Medulla oblongata (tissue), 1 donor: ENCODE measurements around the gene GRIA4.
"Not testable (repeated sequence)": the region's sequence is repeated elsewhere in the genome, so short reads cannot be mapped to it uniquely, and the experiment has no call there.

Experiments used
- DNase-seq: peaks from one replicate; pipeline ENCODE4 v3.0.0-alpha.2; 2015; ENCODE audit errors: extremely low spot score

Gene GRIA4

GRCh38 chr11:105719073-105719822 lies 109.4 kb downstream of the GRIA4 start:
- no peak for DNase-seq

- peak; percentile 48 for DNase-seq
Measured at GRCh38 chr11:105720096-105720495, 110.2 kb downstream of the GRIA4 start.

- no peak for DNase-seq
Measured at GRCh38 chr11:105723269-105723668, 113.4 kb downstream of the GRIA4 start.

GRCh38 chr11:105732611-105733010 lies 122.7 kb downstream of the GRIA4 start:
- peak; percentile 38 for DNase-seq

GRCh38 chr11:105734426-105734825 lies 124.6 kb downstream of the GRIA4 start:
- no peak for DNase-seq

- DNase-seq, result no peak
Measured at GRCh38 chr11:105738251-105738650, 128.4 kb downstream of the GRIA4 start.

GRCh38 chr11:105738986-105739795 lies 129.3 kb downstream of the GRIA4 start:
- peak; percentile 74 for DNase-seq

GRCh38 chr11:105740164-105740903 lies 130.5 kb downstream of the GRIA4 start:
- no peak for DNase-seq

- no peak for DNase-seq
Measured at GRCh38 chr11:105741488-105742020, 131.7 kb downstream of the GRIA4 start.

GRCh38 chr11:105754260-105754659 lies 144.4 kb downstream of the GRIA4 start:
- DNase-seq, result no peak

- DNase-seq, result no peak
Measured at GRCh38 chr11:105754716-105755115, 144.8 kb downstream of the GRIA4 start.

GRCh38 chr11:105757107-105757506 lies 147.2 kb downstream of the GRIA4 start:
- no peak for DNase-seq

- no peak for DNase-seq
Measured at GRCh38 chr11:105763594-105763993, 153.7 kb downstream of the GRIA4 start.

- no peak for DNase-seq
Measured at GRCh38 chr11:105767931-105768330, 158.1 kb downstream of the GRIA4 start.

- DNase-seq, result no peak
Measured at GRCh38 chr11:105769627-105770026, 159.8 kb downstream of the GRIA4 start.

- DNase-seq, result not testable (repeated sequence)
Measured at GRCh38 chr11:105773452-105773851, 163.6 kb downstream of the GRIA4 start.

- DNase-seq, result no peak
Measured at GRCh38 chr11:105774899-105775298, 165.0 kb downstream of the GRIA4 start.

GRCh38 chr11:105780781-105781525 lies 171.1 kb downstream of the GRIA4 start:
- DNase-seq, result peak; percentile 40

- DNase-seq, result peak; percentile 42
Measured at GRCh38 chr11:105781807-105782206, 171.9 kb downstream of the GRIA4 start.

GRCh38 chr11:105783216-105783615 lies 173.3 kb downstream of the GRIA4 start:
- peak; percentile 54 for DNase-seq

GRCh38 chr11:105785850-105786249 lies 176.0 kb downstream of the GRIA4 start:
- not testable (repeated sequence) for DNase-seq
